Mesendoderm (in vitro differentiated cells): ENCODE measurements around the gene TEPSIN.

Experiments used
- DNase-seq: peaks from one replicate; pipeline ENCODE4 v3.0.0; 2013
- H2AK5ac ChIP-seq: 2 replicates; pipeline ENCODE4 v1.6.1; 2013; ENCODE audit warnings: low read length, inconsistent platforms
- H2BK120ac ChIP-seq: 2 replicates; pipeline ENCODE4 v1.6.1; 2013; ENCODE audit warnings: low read depth, mild to moderate bottlenecking, low read length, moderate library complexity, mixed read lengths
- H2BK15ac ChIP-seq: replicated peaks from 2 replicates; pipeline ENCODE4 v1.6.1; 2013; ENCODE audit warnings: low read depth, mild to moderate bottlenecking, moderate library complexity
- H2BK5ac ChIP-seq: 2 replicates; pipeline ENCODE4 v1.6.1; 2013; ENCODE audit warnings: low read length, inconsistent platforms
- H3K18ac ChIP-seq: 2 replicates; pipeline ENCODE4 v1.6.1; 2013; ENCODE audit warnings: mild to moderate bottlenecking, low read length, mixed read lengths
- H3K23ac ChIP-seq: one replicate; pipeline ENCODE4 v1.6.1; 2013; ENCODE audit warnings: low read length
- H3K27ac ChIP-seq: 2 replicates; pipeline ENCODE4 v1.5.1; 2013; ENCODE audit warnings: low read depth, mild to moderate bottlenecking, inconsistent platforms, low read length, moderate library complexity
- H3K27me3 ChIP-seq: 2 replicates; pipeline ENCODE4 v1.6.1; 2013; ENCODE audit warnings: low read length, control low read depth, mild to moderate bottlenecking, inconsistent platforms; ENCODE audit not compliant: insufficient read depth, poor library complexity
- H3K36me3 ChIP-seq: 2 replicates; pipeline ENCODE4 v1.6.1; 2013; ENCODE audit warnings: low read length, inconsistent platforms; ENCODE audit not compliant: control insufficient read depth, insufficient read depth
- H3K4ac ChIP-seq: one replicate; pipeline ENCODE4 v1.6.1; 2013; ENCODE audit warnings: low read depth, mild to moderate bottlenecking, low read length, moderate library complexity
- H3K4me1 ChIP-seq: 2 replicates; pipeline ENCODE4 v1.6.1; 2013; ENCODE audit warnings: low read depth, low read length, inconsistent platforms; ENCODE audit not compliant: control insufficient read depth
- H3K4me2 ChIP-seq: 2 replicates; pipeline ENCODE4 v1.6.1; 2013; ENCODE audit warnings: low read length
- H3K4me3 ChIP-seq: 2 replicates; pipeline ENCODE4 v1.5.1; 2013; ENCODE audit warnings: mild to moderate bottlenecking, low read length
- H3K56ac ChIP-seq: one replicate; pipeline ENCODE4 v1.6.1; 2013; ENCODE audit warnings: low read length
- H3K79me1 ChIP-seq: 2 replicates; pipeline ENCODE4 v1.6.1; 2013; ENCODE audit warnings: low read length, inconsistent platforms
- H3K79me2 ChIP-seq: 2 replicates; pipeline ENCODE4 v1.6.1; 2013; ENCODE audit warnings: mild to moderate bottlenecking, low read length; ENCODE audit not compliant: control insufficient read depth, insufficient read depth
- H3K9ac ChIP-seq: 2 replicates; pipeline ENCODE4 v1.6.1; 2013; ENCODE audit warnings: low read length, inconsistent platforms
- H4K5ac ChIP-seq: one replicate; pipeline ENCODE4 v1.6.1; 2013; ENCODE audit warnings: low read length
- H4K8ac ChIP-seq: one replicate; pipeline ENCODE4 v1.6.1; 2013; ENCODE audit warnings: low read depth, mild to moderate bottlenecking, control low read depth, low read length, moderate library complexity
- WGBS: extraction: QIAGEN DNeasy Blood & Tissue Kit; methylation state at CpG from one replicate; pipeline ENCODE4 v1.1.7; 2013; ENCODE audit warnings: low lambda C conversion rate, missing lambda C conversion rate; ENCODE audit not compliant: insufficient coverage; ENCODE audit errors: extremely low coverage; 5-methylcytosine and 5-hydroxymethylcytosine counted together

The TEPSIN gene

DNA sequence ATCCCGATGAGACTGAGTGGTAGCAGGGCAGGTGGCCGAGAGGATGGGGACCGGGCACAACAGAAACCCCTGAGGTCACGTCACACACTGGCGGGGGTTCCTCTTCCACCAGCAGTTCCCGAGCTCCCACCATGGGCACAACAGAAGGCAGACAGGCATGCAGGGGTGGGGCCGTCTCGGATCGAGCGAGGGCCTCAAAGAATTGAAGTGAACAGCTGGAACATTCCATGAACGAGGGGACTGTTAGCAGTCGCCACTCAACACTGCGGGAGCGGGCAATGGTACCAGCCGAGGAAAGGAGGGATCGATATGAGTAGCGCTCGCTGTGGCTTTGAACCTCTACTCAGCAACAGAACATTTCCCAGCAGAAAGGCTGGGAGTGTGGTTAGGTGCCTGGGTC is 21.4 kb downstream of the TEPSIN start:
- Histone ChIP-seq H2AK5ac (no peak overlapping the region), H4K5ac (no peak overlapping the region), H3K27ac (no peak overlapping the region), H3K56ac (no peak overlapping the region), H3K27me3 (no peaks in the 10 kb centered on the region), H3K79me1 (peaks cover 10% of the 10 kb centered on the region), H3K36me3 (no peaks in the 10 kb centered on the region), H3K9ac (no peak overlapping the region), H3K4me1 (peaks cover 4% of the 10 kb centered on the region), H4K8ac (no peak overlapping the region), H3K4ac (no peak overlapping the region), H3K4me2 (no peak overlapping the region), H3K18ac (no peak overlapping the region), H2BK120ac (no peak overlapping the region), H3K79me2 (no peaks in the 10 kb centered on the region), H3K4me3 (no peak overlapping the region), H3K23ac (no peak overlapping the region), H2BK15ac (no peak overlapping the region), H2BK5ac (no peak overlapping the region)
- no peak for DNase-seq
- whole genome bisulfite sequencing, result no CpG with 5 or more reads among the region's 18 CpGs

DNA sequence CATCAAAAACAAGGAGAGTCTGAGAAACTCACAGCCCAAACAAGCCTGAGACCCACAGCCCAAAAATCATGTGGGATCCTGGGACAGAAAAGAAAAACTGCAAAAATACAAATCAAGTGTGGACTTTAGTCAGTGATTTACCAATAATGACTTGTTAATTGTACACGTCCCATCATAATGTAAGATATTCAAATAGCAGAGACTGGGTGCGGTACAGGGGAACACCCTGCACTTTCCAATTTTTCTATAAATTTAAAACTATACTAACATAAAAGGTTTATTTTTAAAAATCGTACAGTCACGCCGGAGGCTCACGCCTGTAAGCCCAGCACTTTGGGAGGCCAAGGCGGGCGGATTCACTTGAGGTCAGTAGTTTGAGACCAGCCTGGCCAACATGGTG is 24.9 kb downstream of the TEPSIN start:
- no peak overlapping the region for H4K8ac ChIP-seq
- DNase-seq, result no peak
- H3K27ac ChIP-seq, result no peak overlapping the region
- H3K79me1 ChIP-seq, result peaks cover 4% of the 10 kb centered on the region
- no peak overlapping the region for H2BK120ac ChIP-seq
- H2AK5ac ChIP-seq, result no peak overlapping the region
- H3K79me2 ChIP-seq, result no peaks in the 10 kb centered on the region
- no peak overlapping the region for H3K56ac ChIP-seq
- H3K4ac ChIP-seq, result no peak overlapping the region
- no peak overlapping the region for H2BK5ac ChIP-seq
- no peak overlapping the region for H3K23ac ChIP-seq
- no peak overlapping the region for H3K4me3 ChIP-seq
- H3K4me1 ChIP-seq, result no peaks in the 10 kb centered on the region
- H4K5ac ChIP-seq, result no peak overlapping the region
- no CpG with 5 or more reads among the region's 8 CpGs for WGBS
- no peak overlapping the region for H3K4me2 ChIP-seq
- no peak overlapping the region for H3K9ac ChIP-seq
- no peak overlapping the region for H2BK15ac ChIP-seq
- no peak overlapping the region for H3K18ac ChIP-seq
- H3K27me3 ChIP-seq, result no peaks in the 10 kb centered on the region
- no peaks in the 10 kb centered on the region for H3K36me3 ChIP-seq

DNA sequence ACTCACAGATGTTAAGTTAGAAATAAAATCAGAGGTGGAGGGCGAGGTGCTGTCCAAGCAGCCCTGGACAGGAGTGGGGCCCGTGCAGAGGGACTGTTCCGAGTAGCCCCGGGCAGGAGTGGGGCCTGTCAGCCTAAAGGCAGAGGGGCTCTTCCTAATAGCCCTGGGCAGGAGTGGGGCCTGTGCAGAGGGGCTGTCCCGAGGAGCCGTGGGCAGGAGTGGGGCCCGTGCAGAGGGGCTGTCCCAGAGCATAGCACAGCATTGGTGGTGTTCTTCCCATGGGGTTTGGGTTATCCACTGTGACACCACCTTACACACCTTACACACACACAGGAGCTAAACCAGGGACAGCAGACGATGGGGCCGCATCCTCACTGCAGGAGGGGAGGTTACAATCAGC is 26.5 kb downstream of the TEPSIN start:
- Histone ChIP-seq H2AK5ac (no peak overlapping the region), H3K56ac (no peak overlapping the region), H3K79me2 (no peaks in the 10 kb centered on the region), H3K27me3 (no peaks in the 10 kb centered on the region), H2BK5ac (no peak overlapping the region), H3K79me1 (peaks cover 4% of the 10 kb centered on the region), H3K27ac (no peak overlapping the region), H3K18ac (no peak overlapping the region), H3K9ac (no peak overlapping the region), H3K4me3 (no peak overlapping the region), H3K23ac (no peak overlapping the region), H3K36me3 (no peaks in the 10 kb centered on the region), H2BK15ac (no peak overlapping the region), H3K4ac (no peak overlapping the region), H4K8ac (no peak overlapping the region), H4K5ac (no peak overlapping the region), H3K4me1 (no peaks in the 10 kb centered on the region), H3K4me2 (no peak overlapping the region), H2BK120ac (no peak overlapping the region)
- no CpG with 5 or more reads among the region's 9 CpGs for WGBS
- no peak for DNase-seq

- Histone ChIP-seq H3K4me3 (no peak overlapping the region), H4K8ac (no peak overlapping the region), H3K23ac (no peak overlapping the region), H3K79me1 (peaks cover 4% of the 10 kb centered on the region), H3K9ac (no peak overlapping the region), H2BK120ac (no peak overlapping the region), H3K79me2 (no peaks in the 10 kb centered on the region), H3K36me3 (no peaks in the 10 kb centered on the region), H4K5ac (no peak overlapping the region), H3K27me3 (no peaks in the 10 kb centered on the region), H2BK15ac (no peak overlapping the region), H3K4ac (no peak overlapping the region), H2AK5ac (no peak overlapping the region), H3K18ac (no peak overlapping the region), H3K27ac (no peak overlapping the region), H2BK5ac (no peak overlapping the region), H3K4me2 (no peak overlapping the region), H3K4me1 (no peaks in the 10 kb centered on the region), H3K56ac (no peak overlapping the region)
- WGBS, result no CpG with 5 or more reads among the region's 14 CpGs
- DNase-seq, result peak; percentile 23
These were observed 28.0 kb downstream of the TEPSIN start for GRCh38 chr17:81210868-81211267.

DNA sequence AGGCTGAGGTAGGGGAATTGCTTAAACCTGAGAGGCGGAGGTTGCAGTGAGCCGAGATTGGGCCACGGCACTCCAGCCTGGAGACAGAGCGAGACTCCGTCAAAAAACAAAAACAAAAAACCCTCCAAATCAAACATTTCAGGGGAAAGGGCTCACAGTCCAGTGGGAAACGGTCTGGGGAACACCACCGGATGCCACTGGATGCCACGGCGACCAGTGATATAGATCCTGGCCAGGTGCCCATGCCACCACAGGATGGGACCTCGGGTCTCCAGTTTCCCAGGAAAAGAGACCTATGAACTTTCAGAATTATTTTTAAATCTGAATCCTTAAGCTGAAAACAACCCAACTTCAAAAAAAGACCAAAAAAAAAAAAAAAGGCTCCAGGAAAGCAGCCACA is 28.4 kb downstream of the TEPSIN start:
- no peak overlapping the region for H2BK5ac ChIP-seq
- no CpG with 5 or more reads among the region's 10 CpGs for WGBS
- no peak overlapping the region for H3K4me3 ChIP-seq
- H3K4ac ChIP-seq, result no peak overlapping the region
- no peak overlapping the region for H2AK5ac ChIP-seq
- H4K8ac ChIP-seq, result no peak overlapping the region
- no peak overlapping the region for H3K4me2 ChIP-seq
- H3K18ac ChIP-seq, result no peak overlapping the region
- H3K36me3 ChIP-seq, result no peaks in the 10 kb centered on the region
- peaks cover 4% of the 10 kb centered on the region for H3K79me1 ChIP-seq
- no peak overlapping the region for H3K56ac ChIP-seq
- H4K5ac ChIP-seq, result no peak overlapping the region
- no peak overlapping the region for H3K23ac ChIP-seq
- no peak overlapping the region for H2BK15ac ChIP-seq
- H3K27me3 ChIP-seq, result no peaks in the 10 kb centered on the region
- no peaks in the 10 kb centered on the region for H3K79me2 ChIP-seq
- no peak for DNase-seq
- H3K9ac ChIP-seq, result no peak overlapping the region
- no peak overlapping the region for H3K27ac ChIP-seq
- no peak overlapping the region for H2BK120ac ChIP-seq
- H3K4me1 ChIP-seq, result no peaks in the 10 kb centered on the region

DNA sequence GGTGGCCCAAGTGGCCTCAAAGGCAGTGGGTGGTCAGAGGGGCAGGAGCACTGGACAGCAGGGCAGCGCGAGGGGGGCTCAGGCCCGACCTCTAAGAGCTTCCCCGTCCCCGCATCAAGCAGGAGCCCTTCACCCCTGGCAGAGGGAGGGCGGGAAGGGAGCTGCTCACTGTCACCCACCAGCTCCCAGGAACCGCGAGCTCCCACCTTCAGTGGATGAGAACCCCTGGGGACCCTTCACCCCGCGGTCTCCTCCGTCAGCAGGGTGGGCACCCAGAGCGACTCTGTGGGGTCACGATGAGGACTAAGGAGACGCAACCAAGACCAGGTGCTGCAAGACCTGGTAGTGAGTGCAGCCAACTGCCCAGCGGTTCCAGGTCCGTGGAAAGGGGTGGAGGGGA is 29.7 kb downstream of the TEPSIN start:
- WGBS, result no CpG with 5 or more reads among the region's 16 CpGs
- Histone ChIP-seq H3K4ac (no peak overlapping the region), H4K8ac (no peak overlapping the region), H2BK5ac (no peak overlapping the region), H3K4me1 (no peaks in the 10 kb centered on the region), H3K36me3 (no peaks in the 10 kb centered on the region), H3K9ac (no peak overlapping the region), H3K79me1 (peaks cover 4% of the 10 kb centered on the region), H3K27me3 (no peaks in the 10 kb centered on the region), H3K4me2 (no peak overlapping the region), H2BK15ac (no peak overlapping the region), H3K79me2 (no peaks in the 10 kb centered on the region), H3K27ac (no peak overlapping the region), H2AK5ac (no peak overlapping the region), H3K56ac (no peak overlapping the region), H3K4me3 (no peak overlapping the region), H4K5ac (no peak overlapping the region), H3K23ac (no peak overlapping the region), H2BK120ac (no peak overlapping the region), H3K18ac (no peak overlapping the region)
- no peak for DNase-seq
